ENCODE measurements around the gene ANTXR1. TPM values are rescaled to one million over a fixed set of nuclear protein-coding genes. Genes with fewer than 3 reads are reported as not detected.

ANTXR1 gene
- total and polyA plus RNA-seq, 2 of the 8 experiments (the other 6 are each of a cell fraction or from before 2014, with no cell fraction given) = 15.8 to 44.3 TPM

DNA sequence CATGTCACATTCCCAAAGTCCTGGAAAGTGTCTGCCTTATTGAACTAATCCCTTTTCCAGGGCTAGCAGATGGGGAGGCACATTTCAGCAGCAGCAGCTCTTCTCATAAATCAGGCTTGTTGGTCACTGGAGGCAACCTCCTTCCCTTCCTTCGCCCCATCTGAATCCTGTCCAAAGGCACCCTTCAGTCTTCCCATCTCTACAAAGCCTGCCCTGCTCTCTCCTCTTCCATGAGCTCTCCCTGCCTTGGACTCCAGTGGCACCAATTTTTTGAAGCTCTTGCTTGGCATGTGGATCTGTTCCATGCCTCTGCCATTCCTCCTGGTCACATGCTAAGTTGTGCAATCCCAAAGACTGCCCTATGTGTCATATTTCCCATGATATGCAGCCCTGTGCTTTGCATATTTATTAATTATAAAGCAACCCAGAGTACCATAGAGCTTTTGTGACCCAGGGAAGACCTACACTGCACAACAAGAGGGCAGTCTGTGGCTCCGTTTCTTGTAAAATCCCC is 70.3 kb downstream of the ANTXR1 start (continued):
- TF ChIP-seq POLR2AphosphoS5 (IDR thresholded peaks at IDR 0.05; ENCODE audit: low read depth, low read length) = no peak
- TF ChIP-seq TCF12 (IDR thresholded peaks at IDR 0.05; ENCODE audit: low read depth, low read length) = no peak
- no peak for TF ChIP-seq SP1 (IDR thresholded peaks at IDR 0.05; ENCODE audit: low read depth, low read length)

All from H1 (cell line).